HG02798 (cell line): ENCODE data around the gene ZNF689.
A peak's percentile ranks its signal among the peaks of the same experiment; 100 is the strongest.
"Not testable (repeated sequence)": the region's sequence is repeated elsewhere in the genome, so short reads cannot be mapped to it uniquely, and the experiment has no call there.

Source experiments
- ATAC-seq: cut with Tn5 transposase; IDR thresholded peaks from one replicate; pipeline ENCODE4 v1.9.1; 2021; ENCODE audit warnings: mild to moderate bottlenecking; ENCODE audit not compliant: unreplicated experiment, poor library complexity

ZNF689 gene

DNA sequence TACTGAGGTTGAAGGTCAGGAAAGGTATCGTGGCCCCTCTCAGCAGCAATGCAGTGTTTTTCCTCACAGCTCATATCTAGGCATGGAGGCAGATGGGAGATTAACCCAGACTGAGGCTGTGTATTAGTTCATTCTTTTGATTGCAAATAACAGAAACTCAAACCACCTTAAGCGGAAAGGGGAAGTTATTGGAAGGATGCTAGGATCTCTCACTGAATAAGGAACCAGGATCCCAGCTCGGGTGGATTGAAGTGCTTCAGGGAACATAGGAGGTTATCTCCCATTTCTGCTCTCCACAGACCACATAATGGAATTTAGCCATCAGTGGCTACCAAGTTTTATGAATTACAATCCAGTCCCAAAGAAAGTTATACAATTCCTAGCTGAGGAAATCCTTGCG is 8.2 kb downstream of the ZNF689 start:
- ATAC-seq, result no peak

DNA sequence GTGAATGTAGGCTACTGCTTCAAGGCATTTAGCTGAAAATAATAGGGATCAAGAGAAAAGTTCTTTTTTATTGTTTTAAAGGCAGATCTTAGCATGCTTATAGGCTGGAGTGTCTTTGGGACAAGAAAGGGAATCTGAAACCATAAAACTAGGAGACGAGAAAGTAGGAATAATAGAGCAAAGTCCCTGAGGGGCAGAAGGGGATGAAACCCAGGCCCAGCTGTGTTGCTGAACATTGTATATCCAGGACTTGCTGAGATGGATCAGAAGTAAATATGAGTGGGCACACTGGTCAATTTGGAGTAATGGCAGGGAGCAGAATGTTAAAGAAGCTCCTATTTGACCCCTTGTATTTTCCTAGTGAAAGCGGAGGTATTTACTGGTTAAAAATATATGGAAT is 9.3 kb downstream of the ZNF689 start:
- ATAC-seq, result no peak

DNA sequence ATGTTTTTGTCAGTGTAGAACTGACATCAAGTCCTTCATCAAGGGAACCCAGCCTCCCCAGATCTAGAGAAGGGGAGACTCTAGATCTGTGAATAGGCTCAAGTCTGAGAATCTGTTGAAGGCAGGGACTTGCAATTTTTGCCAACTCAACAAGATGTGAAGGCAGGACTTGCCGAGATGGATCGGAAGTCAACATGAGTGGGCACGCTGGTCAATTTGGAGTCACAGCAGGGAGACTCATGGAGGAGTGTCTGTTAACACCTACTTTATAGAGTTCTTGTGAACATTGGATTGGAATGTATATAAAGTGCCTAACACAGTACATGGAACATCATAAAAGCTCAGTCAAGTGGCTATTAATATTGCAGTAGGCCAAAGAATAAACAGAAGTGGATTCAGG is 10.0 kb downstream of the ZNF689 start:
- no peak for ATAC-seq

DNA sequence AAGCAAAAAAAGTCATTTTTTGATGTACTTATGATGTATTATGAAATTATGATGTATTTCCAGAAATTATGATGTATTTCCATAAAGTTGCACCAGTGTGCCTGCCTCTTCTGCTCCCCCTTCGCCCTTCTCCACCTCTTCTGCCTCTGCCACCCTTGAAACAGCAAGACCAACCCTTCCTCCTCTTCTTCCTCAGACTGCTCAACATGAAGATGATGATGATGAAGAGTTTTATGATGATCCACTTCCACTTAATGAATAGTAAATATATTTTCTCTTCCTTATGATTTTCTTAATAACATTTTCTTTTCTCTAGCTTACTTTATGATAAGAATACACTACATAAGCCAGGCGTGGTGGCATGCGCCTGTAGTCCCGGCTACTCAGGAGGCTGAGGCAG is 17.3 kb downstream of the ZNF689 start:
- no peak for ATAC-seq

DNA sequence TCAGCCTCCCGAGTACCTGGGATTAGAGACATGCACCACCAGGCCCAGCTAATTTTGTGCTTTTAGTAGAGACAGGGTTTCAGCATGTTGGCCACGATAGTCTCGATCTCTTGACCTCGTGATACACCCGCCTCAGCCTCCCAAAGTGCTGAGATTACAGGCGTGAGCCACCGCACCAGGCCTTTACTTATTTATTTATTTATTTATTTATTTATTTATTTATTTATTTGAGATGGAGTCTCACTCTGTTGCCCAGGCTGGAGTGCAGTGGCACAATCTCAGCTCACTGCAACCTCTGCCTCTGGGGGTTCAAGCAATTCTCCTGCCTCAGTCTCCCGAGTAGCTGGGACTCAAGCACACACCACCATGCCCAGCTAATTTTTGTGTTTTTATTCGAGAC is 19.3 kb downstream of the ZNF689 start:
- ATAC-seq, result not testable (repeated sequence)

DNA sequence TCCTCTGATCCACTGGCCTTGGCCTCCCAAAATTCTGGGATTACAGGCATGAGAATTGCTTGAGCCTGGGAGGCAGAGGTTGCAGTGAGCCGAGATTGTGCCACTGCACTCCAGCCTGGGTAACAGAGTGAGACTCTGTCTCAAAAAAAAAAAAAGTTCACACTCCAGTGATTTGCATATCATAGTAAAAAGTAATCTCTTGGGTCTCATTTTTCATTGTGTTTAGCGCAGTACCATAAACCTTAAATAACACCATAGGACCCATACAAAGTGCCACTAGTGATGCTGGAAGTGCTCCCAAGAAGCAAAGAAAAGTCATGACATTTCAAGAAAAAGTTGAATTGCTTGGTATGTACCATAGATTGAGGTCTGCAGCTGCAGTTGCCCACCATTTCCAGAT is 20.6 kb downstream of the ZNF689 start:
- ATAC-seq, result not testable (repeated sequence)

DNA sequence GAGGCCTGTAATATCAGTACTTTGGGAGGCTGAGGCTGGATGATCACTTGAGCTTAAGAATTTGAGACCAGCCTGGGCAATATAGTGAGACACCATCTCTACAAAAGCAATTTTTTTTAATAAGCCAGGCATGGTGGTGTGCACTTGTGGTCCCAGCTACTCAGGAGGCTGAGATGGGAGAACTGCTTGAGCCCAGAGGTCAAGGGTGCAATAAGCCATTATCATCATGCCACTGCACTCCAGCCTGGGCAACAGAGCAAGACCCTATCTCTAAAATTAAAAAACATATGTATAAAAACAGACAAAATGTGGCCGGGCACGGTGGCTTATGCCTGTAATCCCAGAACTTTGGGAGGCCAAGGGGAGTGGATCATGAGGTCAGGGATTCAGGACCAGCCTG is 21.5 kb downstream of the ZNF689 start:
- no peak for ATAC-seq

DNA sequence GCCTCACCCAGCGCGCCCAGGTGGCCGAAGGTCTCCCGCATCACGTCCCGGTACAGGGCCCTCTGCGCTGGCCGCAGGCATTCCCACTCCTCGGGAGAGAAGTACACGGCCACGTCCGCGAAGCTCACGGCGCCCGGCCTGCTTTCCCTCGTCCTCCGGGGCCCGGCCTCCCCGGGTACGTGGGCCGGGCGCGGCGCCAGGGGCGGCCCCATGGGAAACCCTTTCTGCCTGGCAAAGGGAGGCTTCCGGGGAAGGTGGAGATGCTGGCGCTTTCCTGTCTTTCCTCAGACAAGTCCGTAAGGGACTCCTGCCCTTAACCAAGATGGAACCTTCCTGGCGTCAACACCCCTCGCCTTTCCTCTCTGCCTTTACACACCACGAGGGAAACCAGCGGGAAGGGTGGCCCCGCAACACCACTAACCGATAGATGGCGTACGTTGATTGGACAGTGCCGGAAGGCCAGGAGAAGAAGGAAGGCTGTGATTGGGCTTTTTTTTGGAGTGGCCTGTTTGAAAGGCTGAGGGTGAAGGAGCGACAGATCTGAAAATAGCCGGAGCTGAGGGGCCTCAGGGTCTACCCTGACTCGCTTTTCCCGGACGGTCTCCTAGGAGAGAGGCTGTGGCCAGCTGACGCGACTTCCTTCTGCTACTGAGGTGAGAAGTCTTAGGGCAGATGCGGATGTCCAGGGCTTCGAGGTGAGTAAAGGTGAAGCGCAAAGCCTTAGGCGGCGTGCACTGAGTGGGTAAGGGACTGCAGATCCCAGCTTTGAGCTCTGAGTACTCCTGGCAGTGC is 24.6 kb downstream of the ZNF689 start, which contains the start of gene ZNF785:
Gene ZNF785 (minus strand): TSS at position 298 of the 792 bp plus-strand sequence. CDS start 86 bp downstream, at position 212.
- ATAC-seq, result peak; percentile 95

DNA sequence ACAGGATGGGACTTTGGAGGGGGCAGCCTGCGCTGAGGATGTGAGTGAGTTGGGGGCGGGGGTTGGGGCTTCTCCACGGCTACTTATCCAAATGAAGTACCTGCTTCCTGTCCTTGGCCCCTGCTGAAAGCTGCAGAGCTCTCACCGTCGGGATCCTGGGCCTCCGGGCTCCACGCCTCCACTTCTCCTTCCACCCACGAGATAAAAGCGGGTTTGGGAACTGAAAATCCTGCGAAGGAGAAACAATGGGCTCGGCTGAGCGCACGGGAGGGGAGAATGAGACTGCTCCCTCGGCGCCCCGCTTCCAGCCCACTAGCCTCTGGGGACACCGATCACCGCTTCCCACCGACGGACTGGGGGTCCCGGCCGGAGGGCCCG is 25.2 kb downstream of the ZNF689 start:
- peak; percentile 28 for ATAC-seq

DNA sequence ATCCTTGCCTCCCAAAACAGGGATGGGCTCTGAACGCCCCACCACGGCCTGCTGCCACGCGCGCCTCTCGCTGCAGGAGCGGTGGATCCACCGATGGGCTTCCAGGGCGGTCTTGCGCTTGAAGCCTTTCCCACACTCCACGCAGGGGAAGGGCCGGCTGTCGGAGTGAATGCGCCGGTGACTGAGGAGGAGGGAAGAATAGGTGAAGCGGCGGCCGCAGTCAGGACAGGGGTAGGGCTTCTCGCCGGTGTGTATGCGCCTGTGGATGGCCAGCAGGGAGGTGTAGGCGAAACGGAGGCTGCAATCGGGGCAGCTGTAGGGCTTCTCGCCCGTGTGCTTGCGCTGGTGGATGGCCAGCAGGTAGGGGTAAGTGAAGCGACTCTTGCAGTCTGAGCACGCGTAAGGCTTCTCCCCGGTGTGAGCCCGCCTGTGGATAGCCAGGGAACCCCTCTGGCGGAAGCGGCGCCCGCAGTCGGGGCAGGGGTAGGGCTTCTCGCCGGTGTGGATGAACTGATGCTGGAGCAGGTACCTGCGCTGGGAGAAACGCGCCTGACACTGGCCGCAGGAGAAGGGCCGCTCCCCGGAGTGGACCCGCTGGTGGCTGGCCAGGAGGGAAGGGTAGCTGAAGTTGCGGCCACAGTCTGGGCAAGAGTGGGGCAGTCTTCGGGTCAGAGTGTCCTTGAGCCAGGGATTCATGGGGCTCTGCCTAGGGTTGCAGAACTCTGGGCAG is 27.4 kb downstream of the ZNF689 start:
- ATAC-seq, result no peak

DNA sequence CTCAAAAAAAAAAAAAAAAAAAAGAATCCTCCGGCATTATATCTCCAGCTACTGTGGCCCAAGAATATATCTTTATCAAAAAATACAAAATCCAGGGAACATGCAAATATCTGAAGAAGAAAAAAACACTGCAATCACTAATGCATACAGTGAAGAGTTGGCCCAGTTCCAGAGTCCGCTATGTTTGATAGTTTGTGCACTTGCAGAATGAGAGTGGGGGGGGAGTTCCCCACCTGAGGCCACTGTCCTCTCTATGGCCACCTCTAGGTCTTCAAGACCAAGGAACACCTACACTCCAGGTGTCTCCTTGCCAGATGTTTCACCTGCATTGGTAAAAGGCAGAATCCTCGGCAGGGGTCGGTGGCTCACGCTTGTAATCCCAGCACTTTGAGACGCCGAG is 28.7 kb downstream of the ZNF689 start:
- no peak for ATAC-seq

DNA sequence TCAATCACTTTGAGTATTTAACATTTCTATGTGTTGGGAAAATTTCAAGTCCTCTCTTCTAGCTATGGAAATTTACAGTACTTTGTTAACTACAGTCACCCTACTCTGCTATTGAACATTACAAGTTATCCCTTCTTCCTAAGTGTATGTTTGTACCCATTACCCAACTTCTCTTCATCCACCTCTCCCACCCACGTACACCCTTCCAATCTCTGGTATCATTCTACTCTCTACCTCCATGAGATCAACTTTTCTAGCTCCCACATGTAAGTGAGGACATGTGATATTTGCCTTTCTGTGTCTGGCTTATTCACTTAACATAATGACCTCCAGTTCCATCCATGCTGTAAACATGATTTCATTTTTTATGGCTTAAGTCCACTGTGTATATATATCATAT is 35.5 kb downstream of the ZNF689 start:
- ATAC-seq, result no peak

DNA sequence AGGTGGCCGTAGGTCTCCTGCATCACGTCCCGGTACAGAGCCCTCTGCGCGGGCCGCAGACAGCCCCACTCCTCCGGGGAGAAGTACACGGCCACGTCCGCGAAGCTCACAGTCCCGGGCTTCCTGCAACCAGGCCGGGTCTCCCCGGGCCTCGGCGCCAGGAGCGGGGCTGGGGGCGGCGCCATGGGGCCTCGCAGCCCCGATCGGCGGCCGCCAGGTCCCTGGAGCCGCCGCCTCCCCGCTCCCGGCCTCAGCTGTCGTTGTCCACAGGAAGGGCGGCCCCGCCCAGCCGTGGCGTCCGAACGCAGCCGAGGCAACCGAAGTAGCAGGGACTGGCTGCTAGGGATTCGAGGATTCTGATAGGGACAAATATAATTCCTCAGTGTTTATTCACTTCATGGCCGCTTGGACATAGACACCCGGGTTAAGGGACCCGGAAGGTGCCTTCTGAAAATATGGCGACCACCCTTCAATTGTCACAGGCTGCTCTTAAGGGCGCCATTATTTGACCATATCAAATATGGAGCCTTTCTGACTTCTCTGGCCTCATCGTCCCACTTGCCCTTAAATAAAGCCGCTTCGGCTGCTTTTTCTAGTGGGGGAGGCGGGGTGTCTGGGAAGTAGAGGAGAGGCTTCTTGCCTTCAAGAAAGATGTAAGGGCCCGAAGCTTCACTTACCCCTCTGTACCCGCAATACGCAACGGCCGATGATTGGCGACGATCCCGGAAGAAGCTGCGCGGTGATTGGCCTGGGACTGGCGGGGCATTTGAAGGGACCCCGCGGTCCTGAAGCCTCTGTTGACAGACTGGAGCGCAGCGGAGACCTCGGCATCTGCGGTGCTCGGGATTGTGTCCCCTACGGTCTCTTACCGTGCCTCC is 38.5 kb downstream of the ZNF689 start, which contains the start of gene ZNF688:
Gene ZNF688 (minus strand): TSS at position 270 of the 878 bp plus-strand sequence. CDS start 85 bp downstream, at position 185.
- ATAC-seq, result peak; percentile 87

DNA sequence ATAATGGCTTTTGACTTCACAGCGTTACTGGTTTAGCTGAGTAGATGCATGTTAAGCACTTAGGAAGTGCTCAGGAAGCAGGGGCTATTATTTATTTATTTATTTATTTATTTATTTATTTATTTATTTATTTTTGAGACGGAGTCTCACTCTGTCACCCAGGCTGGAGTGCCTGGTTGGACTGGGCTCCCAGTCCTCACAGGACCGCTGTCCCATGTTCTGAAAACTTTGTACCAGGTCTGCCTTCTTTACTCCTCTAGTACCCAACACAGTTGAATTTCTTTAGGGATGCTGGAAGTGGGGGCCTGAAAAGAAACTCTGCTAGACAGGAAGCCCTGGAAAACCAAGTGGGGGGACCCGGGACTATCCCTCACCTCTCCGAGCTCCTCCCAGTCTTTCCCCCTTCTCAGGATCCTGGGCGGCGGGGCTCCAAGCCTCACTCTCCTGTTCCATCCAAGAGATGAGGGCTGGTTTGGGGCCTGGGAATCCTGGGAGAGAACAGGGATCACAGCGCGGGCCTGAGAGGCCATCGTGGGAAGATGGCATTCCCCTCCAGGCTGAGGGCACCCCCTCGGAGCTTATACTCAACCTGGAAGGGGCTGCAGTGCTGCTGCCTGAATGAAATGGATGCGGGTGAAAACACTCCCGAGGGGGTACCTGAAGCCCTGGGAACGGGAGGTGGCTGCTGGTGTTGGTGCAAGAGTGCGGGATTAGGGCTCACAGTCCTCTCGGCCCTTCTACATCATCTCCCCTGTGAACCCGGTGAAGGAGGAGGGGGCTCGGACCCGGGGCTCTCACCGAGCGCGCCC is 39.3 kb downstream of the ZNF689 start:
- no peak for ATAC-seq

DNA sequence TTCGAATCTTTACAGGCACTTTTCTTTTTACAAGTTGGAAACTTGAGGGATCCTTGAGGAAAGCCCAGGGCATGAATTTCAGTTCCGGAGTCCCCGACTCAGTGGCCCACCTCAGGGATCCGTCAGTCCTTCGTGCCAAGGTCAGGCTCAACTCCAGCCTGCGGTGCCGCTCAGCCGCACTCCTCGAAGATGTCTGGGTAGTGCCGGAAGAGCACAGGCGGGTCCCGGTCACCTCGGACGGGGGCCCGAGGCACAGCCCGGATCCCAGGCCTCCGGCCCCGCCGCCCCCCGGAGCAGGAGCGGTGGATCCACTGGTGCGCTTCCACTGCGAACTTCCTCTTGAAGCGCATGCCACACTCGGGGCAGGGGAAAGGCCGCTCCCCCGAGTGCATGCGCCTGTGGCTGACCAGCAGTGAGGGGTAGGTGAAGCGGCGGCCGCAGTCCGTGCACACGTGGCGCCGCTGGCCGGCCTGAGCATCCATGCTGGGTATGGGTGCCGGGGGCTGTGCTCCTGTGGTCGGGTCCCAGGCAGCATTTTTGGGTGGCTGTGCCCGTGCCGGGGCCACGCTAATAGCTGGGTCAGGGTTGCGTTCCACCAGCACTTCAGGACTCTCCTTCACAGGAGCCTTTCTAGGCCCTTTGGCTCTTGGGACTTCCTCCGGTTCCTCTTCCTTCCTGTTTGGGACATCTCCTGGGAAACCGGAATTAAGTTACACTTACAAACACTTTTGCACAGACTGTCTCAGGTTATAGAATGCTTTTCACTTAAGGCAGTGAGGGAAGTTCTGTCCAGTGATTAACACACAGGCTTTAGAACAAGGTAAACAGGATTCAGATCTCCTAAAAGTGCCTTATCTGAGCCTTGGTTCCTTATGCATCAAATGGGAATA is 40.2 kb downstream of the ZNF689 start:
- ATAC-seq, result no peak

DNA sequence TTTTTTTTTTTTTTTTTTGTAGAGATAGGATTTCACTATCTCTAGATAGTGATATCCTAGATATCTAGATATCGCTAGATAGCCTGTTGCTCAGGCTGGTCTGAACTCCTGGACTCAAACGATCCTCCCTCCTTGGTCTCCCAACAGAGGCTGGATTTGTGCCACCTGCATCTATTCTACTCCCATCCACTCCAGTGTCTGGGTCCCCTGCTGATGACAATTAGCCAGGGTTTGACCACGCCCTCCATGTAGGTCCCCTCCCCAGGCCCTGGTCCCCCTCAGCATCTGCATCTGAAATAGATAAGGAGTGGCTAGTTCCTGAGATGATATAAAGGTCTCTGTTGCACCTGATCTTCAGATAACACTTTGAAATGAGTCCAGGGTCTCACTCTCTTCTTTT is 40.9 kb downstream of the ZNF689 start:
- no peak for ATAC-seq

DNA sequence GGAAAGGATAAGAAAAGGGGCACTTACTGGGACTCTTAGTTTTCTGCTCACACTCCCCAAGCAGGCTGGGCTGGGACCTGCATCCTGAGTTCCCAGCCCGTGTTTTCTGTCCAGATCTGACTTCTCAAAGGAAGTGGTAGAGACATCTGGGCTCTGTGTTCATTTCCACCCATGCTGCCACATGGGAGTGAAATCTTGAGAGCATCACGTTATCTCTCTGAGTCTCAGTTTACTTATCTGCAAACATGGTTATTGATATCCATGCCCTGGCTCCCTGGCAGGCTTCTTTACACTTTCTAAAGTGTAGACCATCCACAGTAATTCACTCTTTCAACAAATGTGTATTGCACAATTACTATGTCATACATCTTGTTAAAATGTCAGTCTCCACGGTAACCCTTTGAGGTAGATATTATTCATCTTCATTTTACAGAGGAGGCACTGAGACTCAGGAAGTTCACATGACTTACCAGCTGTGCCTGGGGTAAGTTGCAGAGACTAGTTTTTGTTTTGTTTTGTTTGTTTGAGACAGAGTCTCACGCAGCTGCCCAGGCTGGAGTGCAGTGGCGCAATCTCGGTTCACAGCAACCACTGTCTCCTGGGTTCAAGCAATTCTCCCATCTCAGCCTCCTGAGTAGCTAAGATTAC is 42.1 kb downstream of the ZNF689 start:
- no peak for ATAC-seq
